Measurements from ENCODE around the gene BSPRY.
A peak's percentile ranks its signal among the peaks of the same experiment; 100 is the strongest.
"Not testable (repeated sequence)": the region's sequence is repeated elsewhere in the genome, so short reads cannot be mapped to it uniquely, and the experiment has no call there.

The BSPRY gene

GRCh38 chr9:113369855-113370140, 20.5 kb downstream of the BSPRY start:
- no peak for DNase-seq (ENCODE audit: low read depth in 3 of 3, low spot score in 1 of 3)

- no peak for DNase-seq (ENCODE audit: low read depth in 3 of 3, low spot score in 1 of 3)
Observed at GRCh38 chr9:113370806-113371325, 21.5 kb downstream of the BSPRY start.

GRCh38 chr9:113372059-113372458, 22.7 kb downstream of the BSPRY start:
- DNase-seq (ENCODE audit: low read depth in 3 of 3, low spot score in 1 of 3), result no peak

- DNase-seq (ENCODE audit: low read depth in 3 of 3, low spot score in 1 of 3), result no peak
Observed at GRCh38 chr9:113373256-113373655, 23.9 kb downstream of the BSPRY start.

- no peak for DNase-seq (ENCODE audit: low read depth in 3 of 3, low spot score in 1 of 3)
Observed at GRCh38 chr9:113373676-113374392, 24.5 kb downstream of the BSPRY start.

GRCh38 chr9:113375057-113376023, 26.0 kb downstream of the BSPRY start:
- DNase-seq (ENCODE audit: low read depth in 3 of 3, low spot score in 1 of 3), result no peak

GRCh38 chr9:113376634-113377567, 27.6 kb downstream of the BSPRY start, which contains the start of gene HDHD3:
Gene HDHD3 (minus strand): TSS chr9:113376986. CDS start chr9:113374354, 2,632 bp downstream.
- peak; percentile 25 to 75 (median 66) for DNase-seq (ENCODE audit: low read depth in 3 of 3, low spot score in 1 of 3)

- DNase-seq (ENCODE audit: low read depth in 3 of 3, low spot score in 1 of 3), result not testable (repeated sequence)
Observed at GRCh38 chr9:113379094-113379828, 29.9 kb downstream of the BSPRY start.

- DNase-seq (ENCODE audit: low read depth in 3 of 3, low spot score in 1 of 3), result not testable (repeated sequence)
Observed at GRCh38 chr9:113379829-113380210, 30.5 kb downstream of the BSPRY start.

- DNase-seq (ENCODE audit: low read depth in 3 of 3, low spot score in 1 of 3), result no peak
Observed at GRCh38 chr9:113380869-113381378, 31.6 kb downstream of the BSPRY start.

- DNase-seq (ENCODE audit: low read depth in 3 of 3, low spot score in 1 of 3), result not testable (repeated sequence)
Observed at GRCh38 chr9:113381441-113381840, 32.1 kb downstream of the BSPRY start.

GRCh38 chr9:113381909-113382411, 32.6 kb downstream of the BSPRY start:
- DNase-seq (ENCODE audit: low read depth in 3 of 3, low spot score in 1 of 3), result no peak

GRCh38 chr9:113386571-113387393, 37.4 kb downstream of the BSPRY start:
- no peak for DNase-seq (ENCODE audit: low read depth in 3 of 3, low spot score in 1 of 3)

- no peak for DNase-seq (ENCODE audit: low read depth in 3 of 3, low spot score in 1 of 3)
Observed at GRCh38 chr9:113387560-113388230, 38.4 kb downstream of the BSPRY start.

GRCh38 chr9:113388833-113389232, 39.5 kb downstream of the BSPRY start:
- DNase-seq (ENCODE audit: low read depth in 3 of 3, low spot score in 1 of 3), result no peak

- DNase-seq (ENCODE audit: low read depth in 3 of 3, low spot score in 1 of 3), result no peak
Observed at GRCh38 chr9:113389451-113389850, 40.1 kb downstream of the BSPRY start.

- DNase-seq (ENCODE audit: low read depth in 3 of 3, low spot score in 1 of 3), result no peak
Observed at GRCh38 chr9:113390192-113390960, 41.0 kb downstream of the BSPRY start.

- no peak for DNase-seq (ENCODE audit: low read depth in 3 of 3, low spot score in 1 of 3)
Observed at GRCh38 chr9:113391917-113392316, 42.6 kb downstream of the BSPRY start.

All from stimulated activated CD4-positive, alpha-beta T cell treated with anti-CD3 and anti-CD28 coated beads, TNF-alpha, amount 100 ng/mL, for 1 hour (primary cell).